Heart right ventricle (tissue), 16 donors: ENCODE results near the gene TRIM37. TPM values are rescaled to one million over a fixed set of nuclear protein-coding genes. Genes with fewer than 3 reads are reported as not detected.

ENCODE experiments used
- ATAC-seq, 8 donors: fragments of 200-7000 bp; cut with Tn5 transposase; one replicate each; pipeline ENCODE4 v1.9.1; 2020; ENCODE audit warnings: mild to moderate bottlenecking in 8 of 8, moderate library complexity in 8 of 8, moderate number of reproducible peaks in 1 of 8
- DNase-seq, 2 donors: peaks; one replicate each; pipeline ENCODE4 v3.0.0-alpha.2; 2020
- H3K27ac ChIP-seq, 10 donors: fragments of 200-600 bp; sonication (generic) in 2 of 10; one replicate each; pipeline versions ENCODE4 v1.5.0 to v1.8.0; 2020 to 2022; ENCODE audit warnings: mild to moderate bottlenecking in 3 of 10
- H3K27me3 ChIP-seq, 7 donors: fragments of 200-600 bp; one replicate each; pipeline ENCODE4 v1.8.0; 2021 to 2022; ENCODE audit warnings: mild to moderate bottlenecking in 2 of 7
- H3K36me3 ChIP-seq, 9 donors: fragments of 200-600 bp; sonication (generic) in 1 of 9; one replicate each; pipeline versions ENCODE4 v1.5.0 to v1.8.0; 2020 to 2022; ENCODE audit warnings: mild to moderate bottlenecking in 2 of 9
- H3K4me1 ChIP-seq, 9 donors: fragments of 200-600 bp; sonication (generic) in 1 of 9; one replicate each; pipeline versions ENCODE4 v1.5.0 to v1.8.0; 2020 to 2022; ENCODE audit warnings: mild to moderate bottlenecking in 4 of 9
- H3K4me3 ChIP-seq, 10 donors: fragments of 200-600 bp; sonication (generic) in 2 of 10; one replicate each; pipeline versions ENCODE4 v1.5.0 to v1.8.0; 2020 to 2022; ENCODE audit warnings: mild to moderate bottlenecking in 7 of 10, moderate library complexity in 2 of 10
- H3K9me3 ChIP-seq, 11 donors: fragments of 200-600 bp in 10 of 11; sonication (generic) in 2 of 11; one replicate each; pipeline versions ENCODE4 v1.5.0 to v1.8.0; 2013 to 2022; ENCODE audit warnings: mild to moderate bottlenecking in 2 of 11, control low read depth in 1 of 11, moderate library complexity in 1 of 11
- CTCF ChIP-seq, 9 donors: fragments of 200-600 bp; sonication (generic) in 2 of 9; IDR thresholded peaks; one replicate each; pipeline versions ENCODE4 v1.5.0 to v1.8.0; 2021 to 2022; ENCODE audit warnings: antibody characterized with exemption in 9 of 9, mild to moderate bottlenecking in 5 of 9, moderate library complexity in 1 of 9
- WGBS, 2 donors: extraction: QIAGEN DNeasy Blood & Tissue Kit; methylation state at CpG; one replicate each; pipeline ENCODE4 v1.1.7; 2013; ENCODE audit warnings: inconsistent platforms in 1 of 2; 5-methylcytosine and 5-hydroxymethylcytosine counted together
- intact Hi-C, 10 donors: fragments of 100-400 bp; cut with DNase I; formaldehyde crosslinking; loops; one replicate each; pipeline versions ENCODE4 v1.11.1 to v1.14.2; 2022
- polyA plus RNA-seq, 2 donors: library from polyadenylated mRNA; stranded (reverse); fragments of 200-250 nt; gene quantifications; one replicate each; pipeline ENCODE4 v1.2.3, GENCODE V29; 2013
- total RNA-seq, 10 donors: library from RNA; stranded (reverse); fragmentation: NEBNext Ultra II Directional in 3 of 10; extraction: Animal tissue kit (Norgen Biotek cat#: 25700) in 3 of 10; gene quantifications; one replicate each; pipeline versions ENCODE4 v1.2.1 to v1.2.4, GENCODE V29; 2021 to 2023
- donor health status: Arrhythmogenic right ventricular cardiomyopathy.
- donor health status: ischemic (EF 13 %, LVEDD 7.1; RV severe dilation, severe dysfunction).
- donor health status: healthy with polysubstance abuse.
- donor health status: DM: no; HTN: yes; CAD: no.
- donor health status: DM: no; HTN: no; CAD: no.
- donor health status: ischemic (EF 25% LVEDD 6.9; RV normal size, moderate dysfunction).
- donor health status: ischemic (EF 25% LVEDD 5.7; RV mildly dilated, moderate dysfunction).
- donor health status: healthy.
- donor health status: DM: yes; HTN: yes; CAD: no.
- donor health status: Ischemic cardiomyopathy.
- donor health status: ischemic (EF 35%, LVEDD 5.7; RV mildly dilated, moderate dysfunction).
- donor health status: nonischemic (EF 11% LVEDD 7.7; RV severe dilation, severe dysfunction).
- donor health status: DM: yes; HTN: yes; CAD: no.
- donor health status: PGD.
- donor health status: ischemic (EF 29% LVEDD 5.4; RV normal size, mild dysfunction).
- donor health status: nonischemic (EF 23%, LVEDD 6.1; RV moderate dilation, normal function).

Gene TRIM37
- total and polyA plus RNA-seq, 12 donors, result 5.9 to 22.2 (median 17.5) TPM

GRCh38 chr17:59084154-59084553 is 22.5 kb downstream of the TRIM37 start:
- intact Hi-C loops, result no loop called here
- Histone ChIP-seq H3K4me3 (no peak overlapping the region), H3K4me1 (no peaks in the 10 kb centered on the region), H3K9me3 (no peaks in the 10 kb centered on the region), H3K27me3 (no peaks in the 10 kb centered on the region), H3K27ac (no peak overlapping the region), H3K36me3 (peaks cover 0 to 86% (median 38%) of the 10 kb centered on the region in 9 donors)
- no peak for ATAC-seq
- no peak for TF ChIP-seq CTCF (IDR thresholded peaks at IDR 0.05)
- WGBS, 2 donors, result 97% methylated on average over 4 of the region's 4 CpGs
- no peak for DNase-seq

- no peak for TF ChIP-seq CTCF (IDR thresholded peaks at IDR 0.05)
- H3K9me3 ChIP-seq, result no peaks in the 10 kb centered on the region
- H3K27ac ChIP-seq, result no peak overlapping the region
- no peak for DNase-seq
- intact Hi-C loops, result no loop called here
- H3K36me3 ChIP-seq, result peaks cover 0 to 100% (median 33%) of the 10 kb centered on the region in 9 donors
- ATAC-seq, result no peak
- H3K4me1 ChIP-seq, result no peaks in the 10 kb centered on the region
- no peak overlapping the region for H3K4me3 ChIP-seq
- H3K27me3 ChIP-seq, result no peaks in the 10 kb centered on the region
Observed at GRCh38 chr17:59074494-59074893, 32.2 kb downstream of the TRIM37 start.

- Histone ChIP-seq H3K4me1 (no peaks in the 10 kb centered on the region), H3K9me3 (no peaks in the 10 kb centered on the region), H3K27me3 (no peaks in the 10 kb centered on the region), H3K27ac (no peak overlapping the region), H3K36me3 (peaks cover 0 to 100% (median 32%) of the 10 kb centered on the region in 9 donors), H3K4me3 (no peak overlapping the region)
- TF ChIP-seq CTCF (IDR thresholded peaks at IDR 0.05), result no peak
- intact Hi-C loops, result no loop called here
- DNase-seq (no peak), ATAC-seq (no peak)
- WGBS, 2 donors, result 97 to 100% methylated on average over 1 of the region's 1 CpG
Observed at GRCh38 chr17:59073972-59074371, 32.7 kb downstream of the TRIM37 start.

- ATAC-seq (no peak), DNase-seq (no peak)
- H3K36me3 ChIP-seq, result peaks cover 0 to 100% (median 15%) of the 10 kb centered on the region in 9 donors
- intact Hi-C loops, result no loop called here
- H3K9me3 ChIP-seq, result no peaks in the 10 kb centered on the region
- H3K4me1 ChIP-seq, result no peaks in the 10 kb centered on the region
- 100% methylated on average over 1 of the region's 1 CpG for WGBS, 2 donors
- H3K27me3 ChIP-seq, result no peaks in the 10 kb centered on the region
- H3K4me3 ChIP-seq, result no peak overlapping the region
- TF ChIP-seq CTCF (IDR thresholded peaks at IDR 0.05), result no peak
- no peak overlapping the region for H3K27ac ChIP-seq
Observed at GRCh38 chr17:59069856-59070255, 36.8 kb downstream of the TRIM37 start.
